B cell (primary cell): Measurements from ENCODE around the gene THUMPD2. TPM values are rescaled to one million over a fixed set of nuclear protein-coding genes. Genes with fewer than 3 reads are reported as not detected.

Experiments used
- ATAC-seq: fragments of 200-7000 bp; cut with Tn5 transposase; one replicate; pipeline ENCODE4 v1.10.0; 2021; ENCODE audit warnings: low read depth, mild to moderate bottlenecking, moderate number of reproducible peaks, moderate library complexity
- CTCF ChIA-PET: fragments of 350-600 bp; sonication (Branson Sonifier 250); formaldehyde crosslinking; loops from one replicate; lab custom pipeline; 2021; ENCODE audit warnings: antibody characterized with exemption, inconsistent platforms; lab: Charles Lee
- POLR2A ChIA-PET: fragments of 350-600 bp; sonication (Branson Sonifier 250); formaldehyde crosslinking; loops from one replicate; lab custom pipeline; 2021; ENCODE audit warnings: antibody characterized with exemption; lab: Charles Lee
- DNase-seq: peaks from one replicate; pipeline ENCODE4 v3.0.0; 2013
- H2AFZ ChIP-seq: 2 replicates; pipeline ENCODE4 v1.6.1; 2012; ENCODE audit warnings: mild to moderate bottlenecking, low read depth, low read length; ENCODE audit not compliant: insufficient read depth, poor library complexity, severe bottlenecking
- H3K27ac ChIP-seq, 2 donors: 1 replicate in 1 of 2; 2 replicates in 1 of 2; pipeline ENCODE4 v1.5.1; 2012 to 2013; ENCODE audit warnings: low read length in 2 of 2, mild to moderate bottlenecking in 2 of 2, moderate library complexity in 1 of 2
- H3K27me3 ChIP-seq, 4 experiments: fragments of 200-600 bp in 1 of 4; sonication (generic) in 1 of 4; replicated peaks in 1 of 4; 1 replicate in 2 of 4; 2 replicates in 2 of 4; pipeline versions ENCODE4 v1.6.1 to v1.7.0; 2013 to 2016; ENCODE audit warnings: low read length in 3 of 4, mild to moderate bottlenecking in 2 of 4, mixed read lengths in 1 of 4, moderate library complexity in 1 of 4; ENCODE audit not compliant: insufficient read depth in 4 of 4, control insufficient read depth in 3 of 4; ENCODE audit errors: control extremely low read depth in 1 of 4
- H3K36me3 ChIP-seq, 2 experiments: replicated peaks in 1 of 2; 1 replicate in 1 of 2; 2 replicates in 1 of 2; pipeline versions ENCODE4 v1.6.1 to v1.7.1; 2013; ENCODE audit warnings: low read length in 1 of 2; ENCODE audit not compliant: insufficient read depth in 2 of 2, control insufficient read depth in 1 of 2; ENCODE audit errors: control extremely low read depth in 1 of 2, extremely low read depth in 1 of 2
- H3K4me1 ChIP-seq, 2 donors: fragments of 200-600 bp in 1 of 2; sonication (generic) in 1 of 2; 1 replicate in 1 of 2; 2 replicates in 1 of 2; pipeline versions ENCODE4 v1.5.1 to v1.6.1; 2013 to 2017; ENCODE audit warnings: low read length in 2 of 2; ENCODE audit not compliant: control insufficient read depth in 2 of 2, insufficient read depth in 2 of 2
- H3K4me2 ChIP-seq: replicated peaks from 2 replicates; pipeline ENCODE3; 2012; ENCODE audit warnings: mild to moderate bottlenecking, low read depth, low read length; ENCODE audit not compliant: poor library complexity, severe bottlenecking
- H3K4me3 ChIP-seq, 5 experiments: fragments of 200-600 bp in 1 of 5; sonication (generic) in 1 of 5; 1 replicate in 3 of 5; 2 replicates in 2 of 5; pipeline versions ENCODE4 v1.5.1 to v1.7.0; 2011 to 2016; ENCODE audit warnings: low read length in 4 of 5, mild to moderate bottlenecking in 4 of 5, low read depth in 2 of 5, control low read depth in 1 of 5, moderate library complexity in 1 of 5; ENCODE audit not compliant: insufficient read depth in 1 of 5; ENCODE audit errors: control extremely low read depth in 1 of 5, extremely low read depth in 1 of 5
- H3K79me2 ChIP-seq: fragments of 200-600 bp; sonication (generic); one replicate; pipeline ENCODE4 v1.6.0; 2016; ENCODE audit warnings: low read length; ENCODE audit not compliant: control insufficient read depth, insufficient read depth
- H3K9ac ChIP-seq: fragments of 200-600 bp; sonication (generic); 2 replicates; pipeline ENCODE4 v1.6.1; 2017; ENCODE audit warnings: mild to moderate bottlenecking, low read length, moderate library complexity
- H3K9me3 ChIP-seq, 3 donors: one replicate each; pipeline versions ENCODE4 v1.6.1 to v1.7.1; 2013; ENCODE audit warnings: low read length in 2 of 3; ENCODE audit not compliant: control insufficient read depth in 2 of 3, insufficient read depth in 1 of 3; ENCODE audit errors: control extremely low read depth in 1 of 3
- H4K20me1 ChIP-seq: 2 replicates; pipeline ENCODE4 v1.6.0; 2012; ENCODE audit warnings: mild to moderate bottlenecking, low read length; ENCODE audit not compliant: insufficient read depth, control insufficient read depth, poor library complexity, severe bottlenecking
- H3K27ac Mint-ChIP-seq: one replicate; pipeline ENCODE4 v1.8.0; 2021; ENCODE audit warnings: mixed read lengths
- H3K27me3 Mint-ChIP-seq: one replicate; pipeline ENCODE4 v1.8.0; 2021; ENCODE audit warnings: mixed read lengths
- H3K4me1 Mint-ChIP-seq: one replicate; pipeline ENCODE4 v1.8.0; 2021; ENCODE audit warnings: mixed read lengths
- H3K4me3 Mint-ChIP-seq: one replicate; pipeline ENCODE4 v1.8.0; 2021; ENCODE audit warnings: mixed read lengths
- H3K9me3 Mint-ChIP-seq: one replicate; pipeline ENCODE4 v1.8.0; 2022; ENCODE audit warnings: mixed read lengths; ENCODE audit not compliant: insufficient read depth
- CTCF ChIP-seq: fragments of 200-600 bp; IDR thresholded peaks from one replicate; pipeline ENCODE4 v1.8.0; 2022; ENCODE audit warnings: antibody characterized with exemption, mild to moderate bottlenecking
- EZH2 ChIP-seq: IDR thresholded peaks from 2 replicates; pipeline ENCODE4 v1.6.1; 2012; ENCODE audit warnings: borderline replicate concordance, low read depth, mild to moderate bottlenecking, moderate library complexity, low read length; ENCODE audit not compliant: insufficient read depth, poor library complexity, severe bottlenecking
- WGBS: methylation state at CpG from one replicate; pipeline ENCODE4 v1.1.5; 2013; ENCODE audit warnings: missing lambda C conversion rate; ENCODE audit not compliant: insufficient coverage; 5-methylcytosine and 5-hydroxymethylcytosine counted together
- intact Hi-C: fragments of 100-400 bp; cut with micrococcal nuclease; formaldehyde crosslinking; loops from one replicate; pipeline ENCODE4 v1.10.0; 2022
- polyA plus RNA-seq: library from polyadenylated mRNA; depleted of rRNA; stranded (reverse); fragments of >200 nt; gene quantifications from 2 replicates; pipeline ENCODE4 v1.2.3, GENCODE V29; 2012
- total RNA-seq, 2 donors: library from RNA; stranded (reverse); fragments of 120-200 nt in 1 of 2; gene quantifications; 1 replicate in 1 of 2; 2 replicates in 1 of 2; pipeline versions ENCODE4 v1.2.3 to v1.2.4, GENCODE V29; 2013 to 2022

THUMPD2 gene
- total and polyA plus RNA-seq, 2 donors (not counting 1 experiment from before 2014, with no cell fraction given) = 11.0 to 14.8 TPM

- Histone ChIP-seq H3K4me3 (no peak overlapping the region), H3K4me2 (no peak overlapping the region), H3K27ac (no peak overlapping the region), H3K27me3 (no peaks in the 10 kb centered on the region), H3K4me1 (no peaks in the 10 kb centered on the region), H3K36me3 (no peaks in the 10 kb centered on the region), H3K9ac (no peak overlapping the region), H4K20me1 (no peaks in the 10 kb centered on the region), H3K9me3 (peaks cover 4 to 15% (median 9%) of the 10 kb centered on the region in 3 donors), H3K79me2 (no peaks in the 10 kb centered on the region), H2AFZ (no peak overlapping the region)
- POLR2A ChIA-PET = interaction anchor here (1.1 kb wide), 1 partner anchor 573 kb away, joined by 3 read pairs; no protein-coding TSS in a partner anchor
- ATAC-seq (no peak), DNase-seq (no peak)
- intact Hi-C loops = loop anchor here (1.0 kb wide), 1 partner anchor 318 kb away; no protein-coding TSS in a partner anchor
- no CpG with 5 or more reads among the region's 1 CpG for WGBS
- H3K27ac Mint-ChIP-seq = no peak overlapping the region
- no peaks in the 10 kb centered on the region for H3K4me1 Mint-ChIP-seq
- no peak overlapping the region for H3K4me3 Mint-ChIP-seq
- TF ChIP-seq CTCF = peak; percentile 23
- TF ChIP-seq EZH2 = no peak
- H3K9me3 Mint-ChIP-seq = peaks cover 8% of the 10 kb centered on the region
- peaks cover 17% of the 10 kb centered on the region for H3K27me3 Mint-ChIP-seq
- CTCF ChIA-PET = interaction anchor here (2.1 to 2.7 kb wide), 3 partner anchors 33 to 319 kb away, joined by 7 to 10 read pairs (median 9); no protein-coding TSS in a partner anchor
These were observed 82.2 kb downstream of the THUMPD2 start for GRCh38 chr2:39696838-39697237.

GRCh38 chr2:39696101-39696553 lies 82.9 kb downstream of the THUMPD2 start:
- POLR2A ChIA-PET = no interaction called here
- Histone ChIP-seq H2AFZ (no peak overlapping the region), H3K27me3 (no peaks in the 10 kb centered on the region), H3K4me3 (no peak overlapping the region), H3K79me2 (no peaks in the 10 kb centered on the region), H3K4me2 (no peak overlapping the region), H3K27ac (no peak overlapping the region), H4K20me1 (no peaks in the 10 kb centered on the region), H3K9ac (no peak overlapping the region), H3K36me3 (no peaks in the 10 kb centered on the region), H3K9me3 (peaks cover 4 to 10% (median 5%) of the 10 kb centered on the region in 3 donors), H3K4me1 (no peaks in the 10 kb centered on the region)
- CTCF ChIA-PET = interaction anchor here (2.1 to 2.7 kb wide), 2 partner anchors 316 to 319 kb away, joined by 9 to 10 read pairs; no protein-coding TSS in a partner anchor
- Mint-ChIP-seq H3K27ac (no peak overlapping the region), H3K4me3 (no peak overlapping the region), H3K27me3 (peaks cover 18% of the 10 kb centered on the region), H3K4me1 (no peaks in the 10 kb centered on the region), H3K9me3 (peaks cover 4% of the 10 kb centered on the region)
- intact Hi-C loops = no loop called here
- TF ChIP-seq EZH2 (no peak), CTCF (no peak)
- ATAC-seq (no peak), DNase-seq (no peak)
- WGBS = 97% methylated on average over 3 of the region's 4 CpGs
